HG03432 (cell line): Measurements from ENCODE around the gene SPON1.
"Not testable (repeated sequence)": the region's sequence is repeated elsewhere in the genome, so short reads cannot be mapped to it uniquely, and the experiment has no call there.

Experiments
- ATAC-seq: cut with Tn5 transposase; IDR thresholded peaks from one replicate; pipeline ENCODE4 v1.9.1; 2021; ENCODE audit warnings: mild to moderate bottlenecking, moderate library complexity; ENCODE audit not compliant: unreplicated experiment

Gene SPON1

GRCh38 chr11:13962562-13963168, at the start of gene SPON1:
Gene SPON1, plus strand, starts transcription at chr11:13962723. Its CDS starts 182 bp downstream, at chr11:13962905.
- ATAC-seq = no peak

- no peak for ATAC-seq
Measured at GRCh38 chr11:13917264-13917663, 45.3 kb upstream of the SPON1 start.

DNA sequence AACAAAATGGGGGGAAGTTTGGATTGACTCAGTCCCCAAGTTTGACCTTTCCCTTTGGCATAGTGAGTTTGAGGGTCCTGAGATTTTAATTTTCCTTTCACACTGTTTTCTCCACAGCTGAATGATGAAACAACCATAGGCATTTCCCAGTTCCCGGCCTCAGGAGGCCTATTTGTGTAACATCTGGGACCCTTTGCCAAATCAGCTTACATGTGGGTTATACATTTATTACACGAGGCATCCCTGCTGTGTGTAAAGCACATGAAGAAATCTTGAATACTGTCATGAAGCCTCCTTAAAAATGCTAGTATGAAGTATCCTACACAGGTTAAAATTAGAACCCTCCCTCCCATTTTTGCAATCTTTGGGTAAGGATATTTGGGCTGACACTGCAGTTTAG, 44.6 kb upstream of the SPON1 start:
- no peak for ATAC-seq

- ATAC-seq = no peak
Measured at GRCh38 chr11:13920756-13921155, 41.8 kb upstream of the SPON1 start.

GRCh38 chr11:13921545-13921944, 41.0 kb upstream of the SPON1 start:
- ATAC-seq = no peak

GRCh38 chr11:13923182-13923581, 39.3 kb upstream of the SPON1 start:
- ATAC-seq = no peak

- no peak for ATAC-seq
Measured at GRCh38 chr11:13923716-13924650, 38.5 kb upstream of the SPON1 start.

DNA sequence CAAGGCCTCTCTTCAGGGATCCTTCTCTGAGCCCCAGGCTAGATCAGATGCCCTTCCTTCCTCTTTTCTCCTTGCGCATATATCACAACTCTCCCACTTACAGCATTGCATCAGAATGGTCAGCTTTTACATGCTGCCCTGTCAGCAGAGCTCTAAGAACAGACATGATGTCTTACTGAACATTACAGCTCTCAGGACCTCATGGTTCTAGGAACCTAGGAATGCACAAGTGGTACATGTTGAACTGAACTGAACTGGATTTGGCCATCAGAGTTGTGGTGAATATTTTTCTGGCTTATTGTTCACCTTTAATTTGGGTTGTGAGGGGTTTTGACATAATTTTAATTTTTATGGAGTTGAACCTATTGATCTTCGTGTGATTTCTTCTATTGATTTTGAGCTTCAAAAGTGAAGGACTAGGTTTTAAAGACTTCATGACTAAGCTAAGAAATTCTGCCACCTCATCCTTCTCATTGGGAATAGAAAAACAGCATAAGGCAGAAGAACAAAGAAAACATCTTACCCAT, 37.7 kb upstream of the SPON1 start:
- ATAC-seq = no peak

DNA sequence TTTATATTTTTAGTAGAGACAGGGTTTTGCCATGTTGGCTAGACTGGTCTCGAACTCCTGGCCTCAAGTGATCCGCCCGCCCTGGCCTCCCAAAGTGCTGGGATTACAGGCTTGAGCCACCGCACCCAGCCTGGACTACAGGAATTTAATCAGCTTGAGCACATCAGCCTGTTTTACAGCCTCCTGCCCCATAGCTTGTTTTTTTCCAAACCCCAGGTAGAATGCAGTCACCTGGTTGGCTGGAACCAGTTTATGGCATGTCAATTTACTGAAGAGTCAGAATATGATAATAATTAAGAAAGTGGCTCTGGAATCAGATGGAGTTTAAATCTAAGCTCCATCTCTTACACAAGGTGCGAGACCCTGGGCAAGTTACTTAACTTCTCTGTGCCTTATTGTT, 36.2 kb upstream of the SPON1 start:
- ATAC-seq = not testable (repeated sequence)

DNA sequence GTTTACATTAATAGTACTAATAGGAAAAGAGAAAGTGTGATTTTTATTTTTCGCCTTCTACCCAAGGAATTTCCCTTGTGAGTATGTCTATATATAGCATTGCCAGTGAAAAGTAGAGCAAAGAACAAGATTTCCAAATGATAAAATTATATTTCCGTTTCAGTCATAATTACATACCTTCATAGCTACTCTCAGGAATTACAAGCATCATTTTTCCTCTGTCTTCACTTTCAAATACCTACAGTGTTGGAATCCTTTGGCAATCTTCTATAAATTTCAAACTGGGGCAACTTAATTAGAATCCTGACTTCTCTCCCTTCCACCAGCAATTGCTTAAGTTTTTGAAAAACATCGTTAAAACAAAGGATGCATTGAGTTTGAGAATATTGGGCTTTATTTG, 35.5 kb upstream of the SPON1 start:
- ATAC-seq = no peak

DNA sequence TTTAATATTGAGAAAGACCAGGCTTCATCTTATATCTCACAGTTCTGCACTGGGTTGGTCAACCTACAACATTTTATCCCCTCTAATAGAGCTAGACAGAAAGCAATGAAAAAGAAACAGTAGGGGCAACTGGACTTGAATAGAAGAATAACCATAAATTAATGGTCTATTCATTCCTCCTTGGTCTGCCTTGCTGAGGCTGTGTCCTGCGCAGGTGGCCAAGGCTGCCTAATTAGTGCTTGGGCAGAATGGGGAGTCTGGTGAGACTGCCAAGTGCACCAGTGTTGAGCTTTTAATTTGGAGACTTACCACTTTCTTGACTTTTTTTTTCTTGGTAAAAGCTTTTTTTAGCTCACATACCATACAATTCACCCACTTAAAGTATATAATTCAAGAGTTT, 35.0 kb upstream of the SPON1 start:
- ATAC-seq = no peak

DNA sequence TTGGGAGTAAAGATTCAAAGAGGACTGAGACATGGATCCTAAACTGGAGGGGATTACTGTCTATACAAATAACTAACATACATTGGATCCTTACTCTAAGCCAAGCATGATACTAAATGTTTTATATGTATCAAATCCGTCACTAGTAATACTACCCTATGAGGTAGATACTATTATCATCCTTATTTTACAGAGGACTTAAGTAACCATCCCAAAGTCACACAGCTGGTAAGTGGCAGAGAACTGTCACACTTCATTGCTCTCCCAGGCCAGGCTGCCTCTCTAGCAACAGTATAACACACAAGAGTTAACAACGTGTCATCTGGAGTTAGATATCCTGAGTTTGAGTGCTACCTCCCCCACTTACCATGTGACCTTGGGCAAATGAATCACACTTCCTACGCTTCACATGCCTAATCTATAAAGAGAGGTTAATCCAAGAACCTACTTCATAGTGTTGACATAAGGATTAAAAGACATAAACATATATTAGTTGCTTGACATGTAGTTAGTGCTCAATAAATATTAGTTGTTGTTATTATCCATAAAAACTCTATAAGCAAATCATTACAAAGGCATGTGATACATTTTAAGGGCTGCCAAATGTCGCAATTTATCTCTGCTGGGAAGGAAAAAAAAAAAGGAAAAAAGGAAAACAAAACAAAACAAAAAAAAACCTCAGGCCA, 33.8 kb upstream of the SPON1 start:
- ATAC-seq = no peak

- no peak for ATAC-seq
Measured at GRCh38 chr11:13929395-13929891, 33.1 kb upstream of the SPON1 start.

DNA sequence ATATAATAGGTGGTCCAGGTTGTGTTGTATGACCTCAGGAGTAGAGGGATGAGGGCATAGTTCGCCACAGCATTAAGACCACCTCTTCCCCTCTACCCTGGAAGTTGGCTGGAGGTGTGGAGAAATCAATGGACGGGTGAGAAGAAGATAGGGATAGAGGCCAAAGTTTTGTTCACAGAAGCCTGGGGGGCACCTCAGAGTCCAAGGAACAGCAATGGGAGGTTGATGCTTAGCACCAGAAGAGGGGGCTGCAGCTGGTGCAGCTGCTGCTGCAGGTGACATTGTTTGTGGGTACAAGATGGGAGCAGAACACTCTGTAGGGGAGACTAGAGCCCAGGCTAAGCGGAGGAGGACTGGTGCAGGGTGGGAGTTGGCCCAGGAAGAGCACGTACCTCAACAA, 31.2 kb upstream of the SPON1 start:
- no peak for ATAC-seq

- ATAC-seq = not testable (repeated sequence)
Measured at GRCh38 chr11:13937154-13937553, 25.4 kb upstream of the SPON1 start.

DNA sequence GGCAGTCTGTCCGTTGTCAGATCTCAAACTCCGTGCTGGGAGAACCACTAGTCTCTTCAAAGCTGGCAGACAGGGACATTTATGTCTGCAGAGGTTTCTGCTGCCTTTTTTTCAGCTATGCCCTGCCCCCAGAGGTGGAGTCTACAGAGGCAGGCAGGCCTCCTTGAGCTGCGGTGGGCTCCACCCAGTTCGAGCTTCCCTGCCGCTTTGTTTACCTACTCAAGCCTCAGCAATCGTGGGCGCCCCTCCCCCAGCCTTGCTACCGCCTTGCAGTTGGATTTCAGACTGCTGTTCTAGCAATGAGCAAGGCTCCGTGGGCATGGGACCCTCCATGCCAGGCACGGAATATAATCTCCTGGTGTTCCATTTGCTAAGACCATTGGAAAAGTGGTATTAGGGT, 23.7 kb upstream of the SPON1 start:
- ATAC-seq = not testable (repeated sequence)

- no peak for ATAC-seq
Measured at GRCh38 chr11:13939961-13940906, 22.3 kb upstream of the SPON1 start.

DNA sequence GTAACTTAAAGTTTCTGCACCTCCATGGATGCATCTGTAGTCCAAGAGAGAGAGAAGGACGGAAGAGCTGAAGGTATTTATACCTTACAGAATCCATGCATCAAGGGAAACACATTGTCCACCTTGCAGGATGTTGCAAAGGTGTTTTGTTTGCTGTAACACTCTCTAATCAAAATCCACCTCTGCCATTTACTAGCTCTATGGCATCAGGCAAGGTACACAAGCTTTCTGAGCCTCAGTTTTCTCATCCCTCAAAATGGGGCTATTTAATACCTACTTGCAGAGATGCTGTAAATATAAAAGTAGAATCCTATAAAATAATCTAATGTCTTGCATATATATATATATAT, 21.6 kb upstream of the SPON1 start:
- no peak for ATAC-seq

GRCh38 chr11:13941775-13942174, 20.7 kb upstream of the SPON1 start:
- no peak for ATAC-seq

DNA sequence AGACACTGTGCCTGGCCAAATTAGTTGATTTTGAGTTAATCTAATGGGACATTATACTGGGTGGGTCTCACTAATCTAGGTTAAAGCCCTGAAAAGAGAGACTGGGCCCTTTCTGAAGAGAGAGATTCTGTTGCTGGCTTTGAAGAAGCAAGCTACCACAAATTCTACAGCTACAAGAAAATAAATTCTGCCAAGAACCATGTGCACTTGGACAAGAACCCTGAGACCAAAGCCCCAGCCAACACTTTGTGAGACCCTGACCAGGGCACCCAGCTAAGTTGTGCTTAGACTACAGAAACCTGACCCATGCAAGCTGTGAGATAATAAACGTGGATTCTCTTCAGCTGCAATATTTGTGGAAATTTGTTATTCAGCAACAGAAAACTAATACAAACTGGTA, 20.1 kb upstream of the SPON1 start:
- no peak for ATAC-seq
